ENCODE data around the gene SCO2.
"Not testable (repeated sequence)": the region's sequence is repeated elsewhere in the genome, so short reads cannot be mapped to it uniquely, and the experiment has no call there.

DNA sequence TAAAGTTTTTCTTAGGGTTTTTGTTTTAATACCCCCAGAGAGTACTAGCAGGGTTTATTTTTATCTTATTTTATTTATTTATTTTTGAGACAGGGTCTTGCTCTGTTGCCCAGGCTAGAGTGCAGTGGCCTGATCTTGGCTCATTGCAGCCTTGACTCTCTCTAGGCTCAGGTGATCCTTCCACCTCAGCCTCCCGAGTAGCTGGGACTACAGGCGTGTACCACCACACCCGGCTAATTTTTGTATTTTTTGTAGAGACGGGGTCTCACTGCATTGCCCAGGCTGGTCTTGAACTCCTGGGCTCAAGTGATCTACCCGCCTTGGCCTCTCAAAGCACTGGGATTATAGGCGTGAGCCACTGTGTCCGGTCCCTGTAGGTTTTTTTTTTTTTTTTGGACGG lies 5.2 kb downstream of the SCO2 start:
- not testable (repeated sequence) for TF ChIP-seq SMC3 (IDR thresholded peaks at IDR 0.05; ENCODE audit: low read depth, low read length); MAZ (IDR thresholded peaks at IDR 0.05; ENCODE audit: borderline replicate concordance, low read depth, low read length); POLR2A (IDR thresholded peaks at IDR 0.05; ENCODE audit: low read depth, low read length); RAD21 (IDR thresholded peaks at IDR 0.05; ENCODE audit: low read length); MXI1 (IDR thresholded peaks at IDR 0.05; ENCODE audit: borderline replicate concordance, low read depth, low read length); MAFK (IDR thresholded peaks at IDR 0.05; ENCODE audit: low read depth, low read length)
- TF ChIP-seq, protein P1, sequence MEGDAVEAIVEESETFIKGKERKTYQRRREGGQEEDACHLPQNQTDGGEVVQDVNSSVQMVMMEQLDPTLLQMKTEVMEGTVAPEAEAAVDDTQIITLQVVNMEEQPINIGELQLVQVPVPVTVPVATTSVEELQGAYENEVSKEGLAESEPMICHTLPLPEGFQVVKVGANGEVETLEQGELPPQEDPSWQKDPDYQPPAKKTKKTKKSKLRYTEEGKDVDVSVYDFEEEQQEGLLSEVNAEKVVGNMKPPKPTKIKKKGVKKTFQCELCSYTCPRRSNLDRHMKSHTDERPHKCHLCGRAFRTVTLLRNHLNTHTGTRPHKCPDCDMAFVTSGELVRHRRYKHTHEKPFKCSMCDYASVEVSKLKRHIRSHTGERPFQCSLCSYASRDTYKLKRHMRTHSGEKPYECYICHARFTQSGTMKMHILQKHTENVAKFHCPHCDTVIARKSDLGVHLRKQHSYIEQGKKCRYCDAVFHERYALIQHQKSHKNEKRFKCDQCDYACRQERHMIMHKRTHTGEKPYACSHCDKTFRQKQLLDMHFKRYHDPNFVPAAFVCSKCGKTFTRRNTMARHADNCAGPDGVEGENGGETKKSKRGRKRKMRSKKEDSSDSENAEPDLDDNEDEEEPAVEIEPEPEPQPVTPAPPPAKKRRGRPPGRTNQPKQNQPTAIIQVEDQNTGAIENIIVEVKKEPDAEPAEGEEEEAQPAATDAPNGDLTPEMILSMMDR (conservative IDR thresholded peaks at IDR 0.05; ENCODE audit: low read depth, low read length) = not testable (repeated sequence)
